Adrenal gland (tissue), 12 donors: Measurements from ENCODE around the gene ARHGAP25. TPM values are rescaled to one million over a fixed set of nuclear protein-coding genes. Genes with fewer than 3 reads are reported as not detected.

Experiments
- DNase-seq, 7 donors: peaks; one replicate each; pipeline ENCODE4 v3.0.0-alpha.2; 2019 to 2020
- H3K27ac ChIP-seq, 5 donors: fragments of 200-600 bp; sonication (generic) in 4 of 5; 1 replicate in 3 of 5; 2 replicates in 2 of 5; pipeline versions ENCODE4 v1.5.1 to v1.8.0; 2016 to 2020; ENCODE audit warnings: mild to moderate bottlenecking in 1 of 5
- H3K27me3 ChIP-seq: fragments of 200-600 bp; 2 replicates; pipeline ENCODE4 v1.8.0; 2021
- H3K36me3 ChIP-seq, 2 donors: fragments of 200-600 bp; replicated peaks in 1 of 2; 1 replicate in 1 of 2; 2 replicates in 1 of 2; pipeline versions ENCODE4 v1.5.1 to v1.8.0; 2018 to 2022
- H3K4me1 ChIP-seq, 2 donors: fragments of 200-600 bp; replicated peaks in 1 of 2; 1 replicate in 1 of 2; 2 replicates in 1 of 2; pipeline versions ENCODE4 v1.5.1 to v1.8.0; 2018 to 2021
- H3K4me3 ChIP-seq, 4 donors: fragments of 200-600 bp; sonication (generic) in 3 of 4; one replicate each; pipeline ENCODE4 v1.5.1; 2016 to 2018
- H3K9me3 ChIP-seq, 3 donors: fragments of 200-600 bp; sonication (generic) in 1 of 3; replicated peaks in 1 of 3; 1 replicate in 2 of 3; 2 replicates in 1 of 3; pipeline versions ENCODE4 v1.5.1 to v1.8.0; 2016 to 2021
- CTCF ChIP-seq, 6 experiments: fragments of 450-650 bp in 4 of 6; fragments of 200-600 bp in 2 of 6; sonication (generic) in 1 of 6; IDR thresholded peaks; 1 replicate in 5 of 6; 2 replicates in 1 of 6; pipeline versions ENCODE4 v1.5.1 to v1.8.0; 2016 to 2021; ENCODE audit warnings: antibody characterized with exemption in 6 of 6, mild to moderate bottlenecking in 2 of 6, moderate library complexity in 1 of 6
- POLR2A ChIP-seq, 2 donors: fragments of 450-650 bp; IDR thresholded peaks; one replicate each; pipeline ENCODE4 v1.6.1; 2017; ENCODE audit warnings: antibody characterized with exemption in 2 of 2, mild to moderate bottlenecking in 2 of 2, moderate library complexity in 1 of 2
- WGBS, 4 donors: extraction: QIAGEN DNeasy Blood & Tissue Kit in 2 of 4; methylation state at CpG; one replicate each; pipeline versions ENCODE4 v1.1.5 to v1.1.7; 2013 to 2017; 5-methylcytosine and 5-hydroxymethylcytosine counted together
- intact Hi-C, 2 donors: fragments of 100-400 bp; cut with DNase I; formaldehyde crosslinking; loops; one replicate each; pipeline versions ENCODE4 v1.14.1 to v1.15.0; 2022 to 2023
- polyA plus RNA-seq, 3 donors: library from polyadenylated mRNA; stranded (reverse); fragments of 200-250 nt in 2 of 3; fragments of 350-450 nt in 1 of 3; fragmentation: Illumina TruSeq in 1 of 3; extraction: RNeasy Lipid Tissue Mini Kit (QIAGEN cat#74804) in 1 of 3; gene quantifications; one replicate each; pipeline ENCODE4 v1.2.3, GENCODE V29; 2013 to 2014
- total RNA-seq, 9 donors: library from RNA; depleted of rRNA in 4 of 9; stranded (reverse); fragments of >200 nt in 4 of 9; fragments of 120-200 nt in 1 of 9; fragmentation: NEBNext Ultra II Directional in 1 of 9; extraction: Animal tissue kit (Norgen Biotek cat#: 25700) in 1 of 9; gene quantifications; one replicate each; pipeline versions ENCODE4 v1.1.0 to v1.2.4, GENCODE V29; 2013 to 2023
- donor health status: healthy with polysubstance abuse.
- donor health status: Bipolar disorder and iron deficiency.
- donor health status: DM: yes; HTN: yes; CAD: no.
- donor health status: DM: no; HTN: no; CAD: no.
- donor health status: DM: no; HTN: no; CAD: no.
- donor health status: DM: yes; HTN: yes; CAD: no.

Gene ARHGAP25
- total and polyA plus RNA-seq, 12 donors = 5.5 to 17.6 (median 10.6) TPM

- no peak for DNase-seq
- H3K4me3 ChIP-seq = no peak overlapping the region
- H3K27ac ChIP-seq = peak overlapping the region in 2 of 5 donors; percentile 64 to 79
- H3K27me3 ChIP-seq = no peaks in the 10 kb centered on the region
- no peaks in the 10 kb centered on the region for H3K9me3 ChIP-seq
- no peaks in the 10 kb centered on the region for H3K4me1 ChIP-seq
- TF ChIP-seq CTCF (IDR thresholded peaks at IDR 0.05) (no peak), POLR2A (IDR thresholded peaks at IDR 0.05) (no peak)
- WGBS, 4 donors = 74 to 86% (median 76%) methylated on average over 3 of the region's 3 CpGs
- intact Hi-C loops = no loop called here
- no peaks in the 10 kb centered on the region for H3K36me3 ChIP-seq
These were observed 435 bp upstream of the ARHGAP25 start for GRCh38 chr2:68734176-68734575.

DNA sequence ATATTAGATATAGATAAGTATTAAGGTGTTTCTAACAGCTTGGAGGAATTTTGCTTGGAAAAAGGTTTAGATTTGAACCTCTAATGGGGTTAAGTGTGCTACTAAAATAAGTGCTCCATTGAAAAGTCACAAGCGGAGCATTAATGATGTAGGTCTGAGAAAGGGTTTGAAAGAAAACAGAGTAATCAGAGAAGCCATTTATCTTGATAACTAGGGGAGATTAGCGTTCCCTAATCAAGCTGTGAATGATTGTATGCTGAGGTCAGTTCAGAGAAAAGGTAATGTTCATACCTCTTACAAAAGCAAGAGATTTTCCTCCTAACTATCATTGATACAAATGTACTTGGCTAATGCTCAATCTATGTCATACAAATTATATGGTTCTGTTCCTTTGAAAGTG is 1.5 kb downstream of the ARHGAP25 start:
- H3K4me1 ChIP-seq = no peaks in the 10 kb centered on the region
- H3K27ac ChIP-seq = peak overlapping the region in 1 of 5 donors; percentile 64
- TF ChIP-seq POLR2A (IDR thresholded peaks at IDR 0.05) (no peak), CTCF (IDR thresholded peaks at IDR 0.05) (no peak)
- intact Hi-C loops = no loop called here
- no peak for DNase-seq
- no peaks in the 10 kb centered on the region for H3K9me3 ChIP-seq
- 37 to 69% (median 58%) methylated on average over 2 of the region's 2 CpGs for WGBS, 4 donors
- H3K4me3 ChIP-seq = no peak overlapping the region
- H3K36me3 ChIP-seq = no peaks in the 10 kb centered on the region
- H3K27me3 ChIP-seq = no peaks in the 10 kb centered on the region

- TF ChIP-seq POLR2A (IDR thresholded peaks at IDR 0.05) (no peak), CTCF (IDR thresholded peaks at IDR 0.05) (no peak)
- Histone ChIP-seq H3K27ac (peak overlapping the region in 3 of 5 donors; percentile 8 to 64 (median 58)), H3K4me3 (peak overlapping the region in 1 of 4 donors; percentile 20), H3K4me1 (no peaks in the 10 kb centered on the region), H3K36me3 (no peaks in the 10 kb centered on the region), H3K9me3 (no peaks in the 10 kb centered on the region), H3K27me3 (no peaks in the 10 kb centered on the region)
- DNase-seq = peak in 1 of 7 donors; percentile 14
- 69 to 92% (median 83%) methylated on average over 1 of the region's 1 CpG for WGBS, 4 donors
- intact Hi-C loops = no loop called here
These were observed 3.1 kb downstream of the ARHGAP25 start for GRCh38 chr2:68737711-68738110.

DNA sequence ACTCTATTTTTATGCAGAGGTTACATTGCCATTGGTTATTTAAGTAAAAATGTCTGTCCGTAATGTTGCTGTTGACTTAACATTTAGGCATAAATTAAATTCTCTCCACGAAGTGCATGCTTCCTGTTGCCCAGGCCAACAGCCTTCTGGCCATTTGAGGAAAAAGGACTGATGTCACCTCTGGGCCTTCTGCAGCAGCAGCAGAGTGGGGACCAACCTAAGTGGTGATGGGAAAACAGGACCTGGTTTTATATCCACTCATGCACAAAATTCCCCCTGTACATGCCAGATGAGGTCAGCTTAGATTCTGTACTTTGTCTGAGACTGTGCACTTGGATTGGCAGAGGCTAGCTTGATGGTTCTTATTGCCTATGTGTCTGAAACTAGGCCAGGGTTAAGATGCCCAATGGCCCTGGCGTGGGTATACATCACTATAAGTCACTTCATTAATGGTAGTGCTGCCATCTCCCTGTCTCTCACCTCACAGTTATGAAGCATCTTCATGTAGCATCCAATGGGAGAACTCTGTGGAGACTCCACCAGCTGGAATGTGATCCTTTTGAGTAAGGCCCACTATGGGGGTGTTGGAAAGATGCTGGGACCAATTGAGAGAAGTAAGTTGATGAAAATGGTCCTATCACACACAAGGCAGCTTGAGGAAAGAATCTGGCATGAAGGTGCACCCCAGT is 4.4 kb downstream of the ARHGAP25 start:
- H3K4me3 ChIP-seq = no peak overlapping the region
- peaks cover 0 to 4% of the 10 kb centered on the region in 2 donors for H3K4me1 ChIP-seq
- intact Hi-C loops = no loop called here
- WGBS, 4 donors = 66 to 70% (median 69%) methylated on average over 3 of the region's 3 CpGs
- H3K27me3 ChIP-seq = no peaks in the 10 kb centered on the region
- no peak for DNase-seq
- H3K36me3 ChIP-seq = no peaks in the 10 kb centered on the region
- TF ChIP-seq CTCF (IDR thresholded peaks at IDR 0.05) (no peak), POLR2A (IDR thresholded peaks at IDR 0.05) (no peak)
- no peaks in the 10 kb centered on the region for H3K9me3 ChIP-seq
- H3K27ac ChIP-seq = peak overlapping the region in 1 of 5 donors; percentile 15
